HFFc6 (cell line): ENCODE data around the gene OCA2. TPM values are rescaled to one million over a fixed set of nuclear protein-coding genes. Genes with fewer than 3 reads are reported as not detected.

Experiments
- DNase-seq: peaks from one replicate; pipeline ENCODE4 v3.0.0-alpha.2; 2018
- H3K27ac Mint-ChIP-seq: 2 replicates; pipeline ENCODE4 v1.8.0; 2020; ENCODE audit warnings: mild to moderate bottlenecking, mixed read lengths
- H3K27me3 Mint-ChIP-seq: 2 replicates; pipeline ENCODE4 v1.8.0; 2021; ENCODE audit warnings: mild to moderate bottlenecking, moderate library complexity, mixed read lengths; ENCODE audit not compliant: insufficient read depth
- H3K36me3 Mint-ChIP-seq: 2 replicates; pipeline ENCODE4 v1.8.0; 2021; ENCODE audit warnings: low read depth, mixed read lengths
- H3K4me1 Mint-ChIP-seq: 2 replicates; pipeline ENCODE4 v1.8.0; 2020; ENCODE audit warnings: low read depth, mixed read lengths
- H3K4me3 Mint-ChIP-seq: 2 replicates; pipeline ENCODE4 v1.8.0; 2020; ENCODE audit warnings: mild to moderate bottlenecking, moderate library complexity, mixed read lengths
- H3K9me3 Mint-ChIP-seq: 2 replicates; pipeline ENCODE4 v1.8.0; 2020; ENCODE audit warnings: mild to moderate bottlenecking, mixed read lengths
- CTCF ChIP-seq: fragments of 200-600 bp; sonication (generic); IDR thresholded peaks from 2 replicates; pipeline ENCODE4 v1.5.0; 2021; ENCODE audit warnings: antibody characterized with exemption, mild to moderate bottlenecking
- total RNA-seq, 6 experiments: library from RNA; stranded (reverse); fragmentation: NEBNext Ultra II Directional; extraction: Animal tissue kit (Norgen Biotek cat#: 25700); gene quantifications; 2 replicates in 1 of 6; 3 replicates in 5 of 6; pipeline ENCODE4 v1.2.3, GENCODE V29; 2021

OCA2 gene
- total RNA-seq, 6 experiments from 2014 or later = not detected

- DNase-seq = no peak
- no peak overlapping the region for H3K4me3 Mint-ChIP-seq
Measured at GRCh38 chr15:28113394-28114113, 14.4 kb upstream of the OCA2 start.

GRCh38 chr15:28112962-28113361 is 13.8 kb upstream of the OCA2 start:
- H3K4me3 Mint-ChIP-seq = no peak overlapping the region
- H3K4me1 Mint-ChIP-seq = no peaks in the 10 kb centered on the region
- TF ChIP-seq CTCF = no peak

More at GRCh38 chr15:28113394-28114113, 14.4 kb upstream of the OCA2 start:
- H3K27me3 Mint-ChIP-seq = peaks cover 2% of the 10 kb centered on the region
- H3K9me3 Mint-ChIP-seq = no peaks in the 10 kb centered on the region
- H3K4me1 Mint-ChIP-seq = no peaks in the 10 kb centered on the region
- peaks cover 21% of the 10 kb centered on the region for H3K36me3 Mint-ChIP-seq
- TF ChIP-seq CTCF = no peak
- H3K27ac Mint-ChIP-seq = no peak overlapping the region

GRCh38 chr15:28112101-28112760 is 13.1 kb upstream of the OCA2 start:
- Mint-ChIP-seq H3K36me3 (peaks cover 21% of the 10 kb centered on the region), H3K4me3 (no peak overlapping the region), H3K4me1 (no peaks in the 10 kb centered on the region)

More at GRCh38 chr15:28112962-28113361, 13.8 kb upstream of the OCA2 start:
- Mint-ChIP-seq H3K36me3 (peaks cover 21% of the 10 kb centered on the region), H3K9me3 (no peaks in the 10 kb centered on the region), H3K27me3 (peaks cover 2% of the 10 kb centered on the region), H3K27ac (no peak overlapping the region)
- no peak for DNase-seq

GRCh38 chr15:28111543-28111942 is 12.4 kb upstream of the OCA2 start:
- DNase-seq = no peak
- no peak for TF ChIP-seq CTCF
- Mint-ChIP-seq H3K4me1 (no peaks in the 10 kb centered on the region), H3K9me3 (no peaks in the 10 kb centered on the region), H3K36me3 (peaks cover 21% of the 10 kb centered on the region), H3K27me3 (peaks cover 2% of the 10 kb centered on the region), H3K4me3 (no peak overlapping the region), H3K27ac (no peak overlapping the region)

More at GRCh38 chr15:28112101-28112760, 13.1 kb upstream of the OCA2 start:
- DNase-seq = no peak
- Mint-ChIP-seq H3K27ac (no peak overlapping the region), H3K27me3 (peaks cover 2% of the 10 kb centered on the region), H3K9me3 (no peaks in the 10 kb centered on the region)
- TF ChIP-seq CTCF = no peak

- H3K27me3 Mint-ChIP-seq = no peaks in the 10 kb centered on the region; the same call in none of the 2 replicates
- no peak overlapping the region for H3K4me3 Mint-ChIP-seq
- DNase-seq = no peak
- H3K36me3 Mint-ChIP-seq = peaks cover 21% of the 10 kb centered on the region
- H3K27ac Mint-ChIP-seq = no peak overlapping the region
- no peaks in the 10 kb centered on the region for H3K9me3 Mint-ChIP-seq
- TF ChIP-seq CTCF = no peak
- no peaks in the 10 kb centered on the region for H3K4me1 Mint-ChIP-seq
Measured at GRCh38 chr15:28110481-28110881, 11.4 kb upstream of the OCA2 start.
